HL-60 (cell line): ENCODE data around the gene PMPCB.
A peak's percentile ranks its signal among the peaks of the same experiment; 100 is the strongest.

ENCODE experiments used
- DNase-seq, 2 experiments: peaks; one replicate each; pipeline ENCODE4 v3.0.0-alpha.2; 2010 to 2020; ENCODE audit warnings: low read depth in 1 of 2, low spot score in 1 of 2
- H3K27ac ChIP-seq: fragments of 250-450 bp; sonication (Bioruptor Pico); replicated peaks from 2 replicates; pipeline ENCODE4 v1.5.1; 2020; ENCODE audit warnings: mild to moderate bottlenecking, moderate library complexity
- H3K27me3 ChIP-seq: fragments of 250-450 bp; sonication (Bioruptor Pico); 2 replicates; pipeline ENCODE4 v1.5.1; 2021; ENCODE audit warnings: mild to moderate bottlenecking, moderate library complexity; ENCODE audit not compliant: insufficient read depth, poor library complexity, severe bottlenecking
- H3K4me3 ChIP-seq: replicated peaks from 2 replicates; pipeline ENCODE4 v1.5.1; 2011; ENCODE audit warnings: mild to moderate bottlenecking, control low read depth, low read length; ENCODE audit not compliant: insufficient read depth
- CTCF ChIP-seq: IDR thresholded peaks from one replicate; pipeline ENCODE4 v1.5.1; 2011; ENCODE audit warnings: low read length, control low read depth, inconsistent platforms; ENCODE audit not compliant: insufficient read depth
- GABPA ChIP-seq: IDR thresholded peaks from 2 replicates; pipeline ENCODE4 v1.6.1; 2012; ENCODE audit warnings: low read depth
- POLR2AphosphoS5 ChIP-seq: IDR thresholded peaks from 2 replicates; pipeline ENCODE4 v1.6.1; 2012; ENCODE audit warnings: low read depth
- REST ChIP-seq: IDR thresholded peaks from 2 replicates; pipeline ENCODE4 v1.6.1; 2012; ENCODE audit warnings: low read depth; ENCODE audit not compliant: insufficient replicate concordance
- SPI1 ChIP-seq: IDR thresholded peaks from 2 replicates; pipeline ENCODE4 v1.6.1; 2012; ENCODE audit warnings: low read depth, mild to moderate bottlenecking, borderline replicate concordance

The PMPCB gene

GRCh38 chr7:103346396-103346795 lies 49.2 kb downstream of the PMPCB start:
- DNase-seq, result no peak
- no peak overlapping the region for H3K4me3 ChIP-seq

GRCh38 chr7:103347507-103348267 lies 50.5 kb downstream of the PMPCB start, which contains the start of gene PSMC2:
PSMC2 (plus strand) TSS chr7:103347643; CDS start chr7:103347712, 69 bp downstream.
- TF ChIP-seq GABPA, result peak; percentile 98
- TF ChIP-seq POLR2AphosphoS5, result peak; percentile 76
- peak; percentile 29 for TF ChIP-seq REST
- TF ChIP-seq CTCF, result no peak
- peak within 1 kb of the TSS; percentile 77 for H3K4me3 ChIP-seq
- H3K27ac ChIP-seq, result peak within 1 kb of the TSS; percentile 86
- peak; percentile 87 to 94 for DNase-seq
- no peaks in the 10 kb centered on the region for H3K27me3 ChIP-seq

More at GRCh38 chr7:103346396-103346795, 49.2 kb downstream of the PMPCB start:
- Histone ChIP-seq H3K27me3 (no peaks in the 10 kb centered on the region), H3K27ac (0 out of 2 replicates have a peak overlapping the region, but pooled peaks have one; percentile 86)
- TF ChIP-seq REST (no peak), CTCF (no peak), SPI1 (no peak), POLR2AphosphoS5 (no peak), GABPA (no peak)

- peak overlapping the region; percentile 77 for H3K4me3 ChIP-seq
- TF ChIP-seq SPI1 (peak; percentile 27; the same call in 1 of the 2 replicates), POLR2AphosphoS5 (no peak)
- H3K27ac ChIP-seq, result peak overlapping the region; percentile 86
- H3K27me3 ChIP-seq, result no peaks in the 10 kb centered on the region
- DNase-seq, result peak in 1 of 2 experiments; percentile 41
Observed at GRCh38 chr7:103348452-103348851, 51.2 kb downstream of the PMPCB start.

- TF ChIP-seq POLR2AphosphoS5 (no peak), SPI1 (no peak), GABPA (no peak), CTCF (no peak), REST (no peak)
- peak overlapping the region; percentile 77 for H3K4me3 ChIP-seq
- H3K27ac ChIP-seq, result peak overlapping the region; percentile 86
Observed at GRCh38 chr7:103348959-103349358, 51.7 kb downstream of the PMPCB start.

More at GRCh38 chr7:103348959-103349358, 51.7 kb downstream of the PMPCB start:
- DNase-seq, result no peak
- no peaks in the 10 kb centered on the region for H3K27me3 ChIP-seq
